ENCODE measurements around the gene CHAT.
A peak's percentile ranks its signal among the peaks of the same experiment; 100 is the strongest.

The CHAT gene

GRCh38 chr10:49597426-49598163, 16.2 kb upstream of the CHAT start:
- DNase-seq = no peak

GRCh38 chr10:49598164-49598856, 15.5 kb upstream of the CHAT start:
- DNase-seq = no peak

- no peak for DNase-seq
Observed at GRCh38 chr10:49598986-49599385, 14.9 kb upstream of the CHAT start.

GRCh38 chr10:49599546-49599945, 14.3 kb upstream of the CHAT start:
- DNase-seq = no peak

- no peak for DNase-seq
Observed at GRCh38 chr10:49600046-49600445, 13.8 kb upstream of the CHAT start.

GRCh38 chr10:49600781-49601400, 12.9 kb upstream of the CHAT start:
- DNase-seq = no peak

- DNase-seq = no peak
Observed at GRCh38 chr10:49601857-49602256, 12.0 kb upstream of the CHAT start.

- DNase-seq = no peak
Observed at GRCh38 chr10:49602380-49603023, 11.3 kb upstream of the CHAT start.

- DNase-seq = peak; percentile 43
Observed at GRCh38 chr10:49605216-49605938, 8.5 kb upstream of the CHAT start.

GRCh38 chr10:49605939-49606509, 7.8 kb upstream of the CHAT start:
- no peak for DNase-seq

GRCh38 chr10:49606981-49607535, 6.8 kb upstream of the CHAT start:
- no peak for DNase-seq

GRCh38 chr10:49608166-49609005, 5.5 kb upstream of the CHAT start:
- no peak for DNase-seq

- DNase-seq = no peak
Observed at GRCh38 chr10:49609006-49609282, 4.9 kb upstream of the CHAT start.

- DNase-seq = no peak
Observed at GRCh38 chr10:49609283-49610113, 4.3 kb upstream of the CHAT start.

GRCh38 chr10:49610114-49610457, 3.8 kb upstream of the CHAT start, which contains the start of gene SLC18A3:
SLC18A3 (plus strand) TSS chr10:49610310; CDS start chr10:49610741, 431 bp downstream.
- DNase-seq = no peak

- DNase-seq = no peak
Observed at GRCh38 chr10:49610458-49611165, 3.2 kb upstream of the CHAT start.

GRCh38 chr10:49611166-49611815, 2.5 kb upstream of the CHAT start:
- DNase-seq = no peak

GRCh38 chr10:49611816-49612512, 1.9 kb upstream of the CHAT start:
- DNase-seq = no peak
